HEK293 (cell line): ENCODE measurements around the gene ASXL1.

ENCODE experiments used
- CTCF ChIA-PET: fragments of 350-600 bp; formaldehyde crosslinking; extraction: SDS; loops from one replicate; lab custom pipeline; 2021; ENCODE audit warnings: antibody characterized with exemption; lab: Yijun Ruan, JAX
- POLR2A ChIA-PET: fragments of 300-600 bp; formaldehyde crosslinking; extraction: SDS; loops from one replicate; lab custom pipeline; 2020; ENCODE audit warnings: antibody characterized with exemption, inconsistent platforms; lab: Yijun Ruan, JAX
- H3K27ac ChIP-seq: fragments of 200-500 bp; sonication (Bioruptor generic); 2 replicates; pipeline ENCODE4 v1.5.1; 2014; ENCODE audit warnings: low read depth, low read length, control low read depth, inconsistent platforms; ENCODE audit errors: extremely low read depth
- H3K36me3 ChIP-seq, 2 experiments: fragments of 200-500 bp in 1 of 2; sonication (Bioruptor generic) in 1 of 2; 1 replicate in 1 of 2; 2 replicates in 1 of 2; pipeline ENCODE4 v1.5.1; 2014 to 2017; ENCODE audit warnings: inconsistent platforms in 2 of 2, low read length in 2 of 2; ENCODE audit not compliant: control insufficient read depth in 2 of 2, insufficient read depth in 1 of 2
- H3K4me1 ChIP-seq: fragments of 200-500 bp; sonication (Bioruptor generic); 2 replicates; pipeline ENCODE4 v1.5.1; 2014; ENCODE audit warnings: mild to moderate bottlenecking, low read length, inconsistent platforms; ENCODE audit not compliant: control insufficient read depth, insufficient read depth
- H3K4me3 ChIP-seq: 2 replicates; pipeline ENCODE4 v1.5.1; 2011; ENCODE audit warnings: low read depth, mild to moderate bottlenecking, control low read depth, low read length, moderate library complexity
- H3K9me3 ChIP-seq: fragments of 200-500 bp; sonication (Bioruptor generic); 2 replicates; pipeline ENCODE4 v1.5.1; 2014; ENCODE audit warnings: low read depth, low read length, inconsistent platforms; ENCODE audit not compliant: control insufficient read depth, insufficient read depth
- FEZF1 ChIP-seq: fragments of 450-650 bp; formaldehyde crosslinking; IDR thresholded peaks from 2 replicates; pipeline ENCODE4 v1.5.1; 2016; ENCODE audit warnings: missing biosample characterization, missing genetic modification characterization
- GLI4 ChIP-seq: fragments of 450-650 bp; formaldehyde crosslinking; IDR thresholded peaks from 2 replicates; pipeline ENCODE4 v1.5.1; 2016; ENCODE audit warnings: missing biosample characterization, missing genetic modification characterization
- IKZF3 ChIP-seq: fragments of 450-650 bp; IDR thresholded peaks from 2 replicates; pipeline ENCODE4 v1.5.0; 2018; ENCODE audit warnings: missing biosample characterization, mild to moderate bottlenecking, missing genetic modification characterization, moderate library complexity
- PATZ1 ChIP-seq: fragments of 450-650 bp; formaldehyde crosslinking; IDR thresholded peaks from 2 replicates; pipeline ENCODE4 v1.5.1; 2016; ENCODE audit warnings: missing biosample characterization, missing genetic modification characterization
- PRDM6 ChIP-seq: fragments of 450-650 bp; formaldehyde crosslinking; IDR thresholded peaks from 2 replicates; pipeline ENCODE4 v1.5.1; 2017; ENCODE audit warnings: missing biosample characterization, missing genetic modification characterization
- RBAK ChIP-seq: fragments of 450-650 bp; formaldehyde crosslinking; IDR thresholded peaks from 2 replicates; pipeline ENCODE4 v1.5.1; 2016; ENCODE audit warnings: missing biosample characterization, missing genetic modification characterization
- SP7 ChIP-seq: fragments of 450-650 bp; formaldehyde crosslinking; IDR thresholded peaks from 2 replicates; pipeline ENCODE4 v1.5.1; 2016; ENCODE audit warnings: missing biosample characterization, missing genetic modification characterization
- TRIM28 ChIP-seq: IDR thresholded peaks from 2 replicates; pipeline ENCODE4 v1.6.1; 2011; ENCODE audit warnings: low read length, control low read depth, borderline replicate concordance
- ZBTB11 ChIP-seq: fragments of 450-650 bp; formaldehyde crosslinking; conservative IDR thresholded peaks from 2 replicates; pipeline ENCODE4 v1.5.1; 2016; ENCODE audit warnings: low read depth, missing biosample characterization, missing genetic modification characterization
- ZBTB26 ChIP-seq: fragments of 450-650 bp; formaldehyde crosslinking; optimal IDR thresholded peaks from 2 replicates; pipeline ENCODE3; 2016; ENCODE audit warnings: missing biosample characterization, mild to moderate bottlenecking, missing genetic modification characterization
- ZBTB8A ChIP-seq: fragments of 450-650 bp; formaldehyde crosslinking; IDR thresholded peaks from 2 replicates; pipeline ENCODE4 v1.5.1; 2016; ENCODE audit warnings: missing biosample characterization, missing genetic modification characterization
- ZNF112 ChIP-seq: fragments of 450-650 bp; formaldehyde crosslinking; IDR thresholded peaks from 2 replicates; pipeline ENCODE4 v1.5.0; 2017; ENCODE audit warnings: missing biosample characterization, missing genetic modification characterization
- ZNF148 ChIP-seq: fragments of 450-650 bp; formaldehyde crosslinking; IDR thresholded peaks from 2 replicates; pipeline ENCODE4 v1.5.0; 2017; ENCODE audit warnings: missing biosample characterization, missing genetic modification characterization, borderline replicate concordance
- ZNF174 ChIP-seq: fragments of 450-650 bp; formaldehyde crosslinking; IDR thresholded peaks from 2 replicates; pipeline ENCODE4 v1.5.0; 2017; ENCODE audit warnings: missing biosample characterization, mild to moderate bottlenecking, missing genetic modification characterization
- ZNF311 ChIP-seq: fragments of 450-650 bp; formaldehyde crosslinking; IDR thresholded peaks from 2 replicates; pipeline ENCODE4 v1.5.1; 2017; ENCODE audit warnings: missing biosample characterization, missing genetic modification characterization, borderline replicate concordance
- ZNF423 ChIP-seq: fragments of 450-650 bp; formaldehyde crosslinking; IDR thresholded peaks from 2 replicates; pipeline ENCODE4 v1.5.1; 2016; ENCODE audit warnings: missing biosample characterization, missing genetic modification characterization
- ZNF529 ChIP-seq: fragments of 450-650 bp; formaldehyde crosslinking; IDR thresholded peaks from 2 replicates; pipeline ENCODE4 v1.5.1; 2017; ENCODE audit warnings: missing genetic modification characterization, missing biosample characterization; ENCODE audit not compliant: insufficient replicate concordance
- ZNF585B ChIP-seq: fragments of 450-650 bp; formaldehyde crosslinking; IDR thresholded peaks from 2 replicates; pipeline ENCODE4 v1.5.1; 2016; ENCODE audit warnings: missing biosample characterization, missing genetic modification characterization
- ZNF707 ChIP-seq: fragments of 450-650 bp; formaldehyde crosslinking; IDR thresholded peaks from 2 replicates; pipeline ENCODE4 v1.5.1; 2016; ENCODE audit warnings: missing biosample characterization, missing genetic modification characterization
- ZNF776 ChIP-seq: fragments of 450-650 bp; formaldehyde crosslinking; IDR thresholded peaks from 2 replicates; pipeline ENCODE4 v1.5.0; 2017; ENCODE audit warnings: missing biosample characterization, missing genetic modification characterization, borderline replicate concordance
- ZNF792 ChIP-seq: fragments of 450-650 bp; formaldehyde crosslinking; IDR thresholded peaks from 2 replicates; pipeline ENCODE4 v1.5.1; 2016; ENCODE audit warnings: missing biosample characterization, missing genetic modification characterization
- ZSCAN30 ChIP-seq: fragments of 450-650 bp; IDR thresholded peaks from 2 replicates; pipeline ENCODE4 v1.5.1; 2018; ENCODE audit warnings: missing biosample characterization, mild to moderate bottlenecking, missing genetic modification characterization, moderate library complexity

The ASXL1 gene

GRCh38 chr20:32440069-32440757 is 82.1 kb downstream of the ASXL1 start:
- POLR2A ChIA-PET, result no interaction called here
- Histone ChIP-seq H3K4me3 (no peak overlapping the region), H3K4me1 (no peaks in the 10 kb centered on the region), H3K27ac (no peak overlapping the region), H3K9me3 (no peaks in the 10 kb centered on the region), H3K36me3 (peaks cover 5 to 67% of the 10 kb centered on the region in 2 experiments; a peak in 2 of 3 replicates)
- CTCF ChIA-PET, result interaction anchor here (1.1 to 1.7 kb wide), 2 partner anchors 16 kb away, joined by 3 to 6 read pairs; no protein-coding TSS in a partner anchor
- TF ChIP-seq ZBTB11 (no peak), TRIM28 (no peak), IKZF3 (tag by site-specific recombination) (no peak), ZNF148 (tag by site-specific recombination) (no peak)

GRCh38 chr20:32440758-32441078 is 82.6 kb downstream of the ASXL1 start:
- ChIA-PET POLR2A (no interaction called here), CTCF (interaction anchor here (0.9 to 1.7 kb wide), 2 partner anchors 16 to 253 kb away, joined by 3 to 6 read pairs; no protein-coding TSS in a partner anchor)
- Histone ChIP-seq H3K4me1 (no peaks in the 10 kb centered on the region), H3K36me3 (peaks cover 5 to 66% of the 10 kb centered on the region in 2 experiments; a peak in 2 of 3 replicates), H3K27ac (no peak overlapping the region), H3K9me3 (no peaks in the 10 kb centered on the region), H3K4me3 (no peak overlapping the region)
- TF ChIP-seq ZNF707, result no peak
- no peak for TF ChIP-seq ZNF585B (tag by site-specific recombination)
- TF ChIP-seq ZSCAN30 (tag by site-specific recombination), result no peak
- TF ChIP-seq ZNF529 (tag by site-specific recombination), result no peak
- no peak for TF ChIP-seq ZNF423 (tag by site-specific recombination)
- no peak for TF ChIP-seq ZNF792 (tag by site-specific recombination)
- no peak for TF ChIP-seq ZNF112
- no peak for TF ChIP-seq FEZF1 (tag by site-specific recombination)
- TF ChIP-seq ZBTB8A (tag by site-specific recombination), result no peak
- TF ChIP-seq ZBTB26, result no peak
- TF ChIP-seq SP7, result no peak
- TF ChIP-seq ZNF311, result no peak
- TF ChIP-seq PATZ1 (tag by site-specific recombination), result no peak
- no peak for TF ChIP-seq GLI4 (tag by site-specific recombination)
- TF ChIP-seq PRDM6 (tag by site-specific recombination), result no peak
- no peak for TF ChIP-seq RBAK (tag by site-specific recombination)
- TF ChIP-seq ZNF776 (tag by site-specific recombination), result no peak
- TF ChIP-seq ZNF174 (tag by site-specific recombination), result no peak
- TF ChIP-seq, all 188 proteins: peak for 0
